SK-MEL-5 (cell line): ENCODE data around the gene HOXB6. TPM values are rescaled to one million over a fixed set of nuclear protein-coding genes. Genes with fewer than 3 reads are reported as not detected.

Experiments used
- DNase-seq: peaks from one replicate; pipeline ENCODE4 v3.0.0-alpha.2; 2016; ENCODE audit warnings: low read depth, low spot score
- in situ Hi-C: cut with HindIII; loops from 2 replicates; pipeline ENCODE4 v1.10.0; 2016; ENCODE audit warnings: low sequenced_read_pairs, high pct_unique_total_duplicates, low pct_unique_long_range_greater_than_20kb
- total RNA-seq: library from RNA; depleted of rRNA; stranded (reverse); fragments of >200 nt; shearing (Covaris generic); gene quantifications from 2 replicates; pipeline ENCODE4 v1.2.3, GENCODE V29; 2014

The HOXB6 gene
- total RNA-seq, 1 experiment from 2014 or later: 2.8 TPM

DNA sequence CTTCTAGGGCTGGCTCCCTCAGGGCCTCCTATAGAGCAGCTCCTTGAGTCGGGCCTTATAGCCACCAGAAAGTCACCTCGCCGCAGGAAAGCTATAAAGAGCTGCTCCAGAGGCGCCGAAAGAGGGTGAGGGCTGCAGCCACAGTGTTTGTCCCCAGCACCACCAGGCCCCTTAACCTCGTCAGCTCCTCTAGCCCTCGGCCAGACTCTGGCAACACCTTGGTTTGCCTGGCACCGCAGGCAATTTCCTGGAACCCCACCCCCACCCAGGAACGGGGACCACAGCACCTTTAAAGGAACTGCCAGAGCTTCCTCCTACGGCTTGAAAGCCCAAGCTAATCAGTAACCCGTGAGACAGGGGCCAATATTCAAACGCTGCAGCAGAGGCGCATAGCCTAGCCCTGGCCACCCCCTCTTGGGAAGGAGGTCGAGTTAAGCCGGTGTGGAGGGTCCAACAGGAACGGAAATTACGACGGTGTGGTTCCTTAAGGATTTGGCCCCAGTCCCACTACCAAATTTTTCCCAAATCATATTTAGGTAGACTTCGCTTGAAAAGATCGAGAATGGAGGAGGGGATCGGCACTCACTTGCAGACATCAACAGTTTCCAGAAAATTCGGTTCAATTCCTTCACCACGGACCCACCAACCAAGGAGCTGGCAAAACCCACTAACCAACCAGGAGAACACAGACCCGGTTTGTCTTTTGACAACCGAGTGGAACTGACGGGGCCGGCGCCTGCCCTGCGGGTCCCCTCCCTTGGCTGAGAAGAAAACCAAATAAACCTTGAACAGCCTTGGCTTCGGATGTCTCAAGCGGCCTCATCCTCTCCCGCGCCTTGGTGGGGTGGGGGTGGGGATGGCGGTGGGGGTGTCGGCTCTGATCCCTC, 3.0 kb downstream of the HOXB6 start:
- in situ Hi-C loops: no loop called here
- DNase-seq: no peak

GRCh38 chr17:48601207-48601538, 3.6 kb downstream of the HOXB6 start:
- in situ Hi-C loops: no loop called here
- no peak for DNase-seq

DNA sequence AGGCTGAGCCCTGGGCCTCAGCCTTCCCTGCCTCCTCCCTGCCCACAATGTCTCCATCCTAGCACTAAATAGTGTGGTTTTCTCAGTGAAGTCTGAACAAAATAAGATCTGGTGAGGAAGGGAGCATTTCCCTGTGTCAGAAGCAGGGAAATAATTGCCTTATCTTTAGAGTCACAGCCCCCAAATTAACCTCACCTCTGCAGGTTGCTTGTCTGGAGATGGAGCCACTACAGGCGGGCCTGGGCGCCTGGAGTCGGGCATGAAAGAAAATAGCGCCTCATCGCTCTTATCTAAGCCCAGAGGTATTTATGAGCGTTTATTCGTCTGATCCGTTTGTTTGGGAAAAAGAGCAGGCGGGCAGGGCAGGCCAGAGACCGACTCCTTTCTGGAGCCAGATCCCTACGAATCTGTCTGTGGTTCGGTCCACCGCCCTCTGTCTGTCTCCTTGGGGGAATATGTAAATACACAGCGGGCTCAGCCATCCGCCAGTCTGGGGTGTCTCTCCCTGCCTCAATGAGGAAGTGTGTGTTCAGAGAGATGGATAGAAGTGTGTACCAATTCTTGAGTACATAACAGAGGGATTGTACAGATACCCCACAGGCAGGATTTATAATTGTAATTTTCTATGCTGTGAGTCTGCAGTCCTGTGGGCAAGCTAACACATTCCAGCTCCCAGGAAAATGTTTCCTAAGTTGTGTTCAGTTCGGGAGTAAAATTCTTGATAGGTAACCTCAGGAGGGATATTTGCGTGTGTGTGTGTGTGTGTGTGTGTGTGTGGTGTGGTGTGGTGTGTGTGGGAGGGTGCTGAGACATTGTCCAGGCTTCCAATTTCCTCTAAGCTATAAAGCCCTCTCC, 4.3 kb downstream of the HOXB6 start:
- in situ Hi-C loops: no loop called here
- DNase-seq: no peak

DNA sequence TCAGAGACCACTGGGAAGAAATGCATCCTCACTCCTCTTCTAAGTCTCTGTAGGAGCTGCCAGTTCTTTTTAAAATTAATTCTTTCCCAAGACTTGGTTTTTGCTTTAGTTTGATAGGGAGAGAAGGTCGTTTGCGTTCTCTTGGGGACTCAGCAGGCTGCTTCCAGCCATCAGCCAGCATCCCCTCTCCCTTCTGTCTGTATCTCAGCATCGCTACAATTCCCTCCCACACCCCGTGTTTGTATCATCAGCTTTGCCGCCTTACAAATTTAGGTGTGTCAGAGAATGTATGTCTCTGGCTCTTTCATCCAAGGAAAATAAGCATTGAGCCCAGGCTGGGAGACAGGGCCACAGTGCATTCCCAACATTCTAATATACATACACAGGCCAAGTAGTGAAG, 5.4 kb downstream of the HOXB6 start:
- in situ Hi-C loops: no loop called here
- no peak for DNase-seq

GRCh38 chr17:48598736-48599135, 6.0 kb downstream of the HOXB6 start:
- in situ Hi-C loops: no loop called here
- DNase-seq: no peak

DNA sequence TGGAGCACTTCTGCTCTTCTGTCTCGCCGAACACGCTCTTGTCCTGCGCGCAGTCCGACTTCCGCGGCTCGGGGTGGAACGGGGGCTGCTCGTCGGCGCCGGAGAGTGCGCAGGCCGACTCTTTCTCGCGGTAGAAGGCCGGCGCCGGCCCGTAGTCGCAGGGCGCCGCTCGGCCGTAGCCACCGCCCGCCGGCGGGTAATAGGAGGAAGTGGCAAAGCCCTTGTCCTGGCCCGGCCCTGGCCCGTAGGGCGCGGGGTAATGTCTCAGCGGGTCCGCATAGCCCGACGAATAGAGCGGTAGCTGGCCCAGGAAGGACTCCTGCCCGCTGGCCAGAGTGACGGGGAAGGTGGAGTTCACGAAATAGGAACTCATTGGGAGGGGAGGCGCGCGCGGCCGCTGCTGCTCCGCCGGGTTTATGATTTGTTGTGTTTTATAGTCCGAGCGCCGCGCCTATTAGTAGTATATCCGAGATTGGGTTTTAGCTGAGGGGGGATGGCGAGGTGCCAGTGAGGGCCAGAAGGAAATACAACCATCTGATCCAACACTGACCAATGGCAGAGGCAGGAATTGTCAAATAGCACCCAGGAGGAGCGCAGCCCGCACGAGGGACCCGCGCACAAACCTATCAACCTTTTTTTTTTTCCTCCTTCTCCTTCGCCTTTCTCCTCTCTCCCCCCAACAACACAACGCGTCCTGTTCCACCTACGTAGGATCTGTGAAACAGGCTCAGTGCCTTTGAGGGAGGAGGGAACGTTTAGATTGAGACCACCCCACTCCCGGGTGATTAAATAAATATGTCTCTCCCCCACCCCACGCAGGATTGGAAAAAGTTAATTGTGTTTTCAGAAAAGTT, 6.8 kb downstream of the HOXB6 start:
- in situ Hi-C loops: no loop called here
- no peak for DNase-seq

GRCh38 chr17:48597528-48597777, 7.3 kb downstream of the HOXB6 start:
- in situ Hi-C loops: no loop called here
- no peak for DNase-seq

GRCh38 chr17:48596735-48597527, 7.9 kb downstream of the HOXB6 start:
- DNase-seq: no peak
- in situ Hi-C loops: no loop called here

DNA sequence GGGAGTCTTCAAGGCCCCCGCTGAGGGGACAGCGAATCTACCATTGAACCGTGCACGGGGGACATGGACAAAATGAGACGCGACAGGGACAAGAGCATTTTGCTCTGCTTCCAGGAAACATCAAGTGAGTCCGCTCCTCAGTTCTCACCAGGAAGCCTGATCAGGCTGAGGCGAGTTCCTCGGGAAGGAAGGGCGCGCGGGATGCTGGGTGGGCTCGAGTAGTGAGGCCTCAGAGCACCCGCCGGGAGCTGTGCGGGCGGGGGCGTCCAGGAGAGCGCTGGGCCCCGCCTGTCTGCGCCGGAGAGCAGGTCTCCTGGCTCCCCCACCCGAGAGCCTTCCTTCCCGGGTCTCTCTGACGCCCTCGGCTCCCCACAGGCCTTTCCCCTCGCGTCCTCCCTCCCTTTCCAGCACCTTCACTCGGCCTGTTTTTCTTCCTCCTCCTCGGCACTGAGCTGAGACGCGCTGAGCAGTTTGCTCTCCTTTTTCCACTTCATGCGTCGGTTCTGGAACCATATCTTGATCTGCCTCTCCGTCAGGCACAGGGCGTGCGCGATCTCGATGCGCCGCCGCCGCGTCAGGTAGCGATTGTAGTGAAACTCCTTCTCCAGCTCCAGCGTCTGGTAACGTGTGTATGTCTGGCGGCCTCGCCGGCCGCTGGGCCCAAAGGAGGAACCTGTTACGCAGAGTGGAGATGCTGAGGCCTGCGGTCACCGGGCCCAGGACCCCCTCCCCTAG, 8.6 kb downstream of the HOXB6 start:
- in situ Hi-C loops: no loop called here
- no peak for DNase-seq

DNA sequence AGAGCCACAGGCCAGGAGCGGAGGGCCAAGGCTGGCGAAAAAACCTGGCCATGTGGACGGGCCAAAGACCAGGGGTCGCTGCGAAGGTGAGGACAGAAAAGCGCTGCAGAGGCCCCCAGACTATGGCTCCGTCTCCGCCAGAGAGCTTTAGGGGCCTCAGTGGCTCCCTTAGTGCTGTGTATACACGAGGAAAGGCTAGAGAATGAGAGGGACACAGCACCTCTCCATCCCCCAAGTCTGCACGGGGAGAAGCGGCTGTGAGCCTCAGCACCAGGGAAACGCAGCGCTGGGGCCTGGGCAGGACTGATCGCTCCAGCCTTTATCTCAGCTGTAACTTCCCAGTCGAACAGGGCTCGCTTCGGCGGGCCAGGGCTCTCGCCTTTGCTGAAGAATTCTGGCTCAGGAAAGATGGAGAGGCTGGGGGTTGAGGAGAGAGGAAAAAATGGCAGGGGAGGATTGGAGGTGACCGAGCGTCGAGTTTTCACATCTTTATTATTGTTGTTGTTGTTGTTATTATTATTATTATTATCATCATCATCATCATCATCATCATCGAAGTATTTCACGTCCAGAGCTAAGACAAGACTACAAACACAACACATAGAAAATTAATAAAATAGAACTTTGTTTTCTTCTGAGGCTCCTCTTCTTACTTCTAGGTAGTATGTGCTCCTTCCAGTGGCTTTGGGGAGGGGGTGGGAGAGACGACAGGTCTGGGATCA, 9.3 kb downstream of the HOXB6 start:
- no peak for DNase-seq
- in situ Hi-C loops: no loop called here

- in situ Hi-C loops: no loop called here
- no peak for DNase-seq
Measured at GRCh38 chr17:48594538-48595277, 10.1 kb downstream of the HOXB6 start.

DNA sequence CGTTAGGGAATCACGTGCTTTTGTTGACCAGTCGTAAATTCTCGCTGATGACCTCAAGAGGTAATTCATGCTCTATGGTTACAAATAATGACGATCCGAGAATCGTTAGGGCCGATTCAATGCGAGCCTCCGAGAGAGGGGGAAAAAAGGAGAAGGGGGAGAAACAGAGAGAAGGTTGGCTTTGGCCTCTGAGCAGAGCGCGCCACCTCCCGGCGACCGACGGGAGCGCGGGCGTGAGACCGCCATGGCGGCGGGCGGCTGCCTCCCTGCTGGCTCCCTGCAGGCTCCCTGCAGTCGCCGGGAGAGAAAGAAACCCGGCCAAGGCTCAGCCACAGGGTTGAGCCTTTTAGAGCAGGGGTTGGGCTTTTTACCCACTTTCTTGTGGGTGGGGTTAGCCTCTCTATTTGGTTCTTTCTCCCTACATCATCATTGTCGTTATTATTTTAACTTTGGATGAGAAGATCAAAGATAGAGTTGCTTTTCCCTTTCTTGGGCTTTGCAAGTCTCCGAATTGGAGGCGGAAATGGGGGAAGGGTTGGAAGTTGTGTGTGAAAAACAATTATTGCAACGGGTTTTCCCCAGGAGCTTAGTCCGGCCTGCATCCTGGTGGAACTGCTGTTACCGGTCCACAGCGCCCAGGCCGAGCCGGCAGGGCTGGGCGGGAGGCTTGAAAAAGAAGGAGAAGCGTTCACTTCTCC, 10.8 kb downstream of the HOXB6 start:
- in situ Hi-C loops: no loop called here
- peak; percentile 68 for DNase-seq

DNA sequence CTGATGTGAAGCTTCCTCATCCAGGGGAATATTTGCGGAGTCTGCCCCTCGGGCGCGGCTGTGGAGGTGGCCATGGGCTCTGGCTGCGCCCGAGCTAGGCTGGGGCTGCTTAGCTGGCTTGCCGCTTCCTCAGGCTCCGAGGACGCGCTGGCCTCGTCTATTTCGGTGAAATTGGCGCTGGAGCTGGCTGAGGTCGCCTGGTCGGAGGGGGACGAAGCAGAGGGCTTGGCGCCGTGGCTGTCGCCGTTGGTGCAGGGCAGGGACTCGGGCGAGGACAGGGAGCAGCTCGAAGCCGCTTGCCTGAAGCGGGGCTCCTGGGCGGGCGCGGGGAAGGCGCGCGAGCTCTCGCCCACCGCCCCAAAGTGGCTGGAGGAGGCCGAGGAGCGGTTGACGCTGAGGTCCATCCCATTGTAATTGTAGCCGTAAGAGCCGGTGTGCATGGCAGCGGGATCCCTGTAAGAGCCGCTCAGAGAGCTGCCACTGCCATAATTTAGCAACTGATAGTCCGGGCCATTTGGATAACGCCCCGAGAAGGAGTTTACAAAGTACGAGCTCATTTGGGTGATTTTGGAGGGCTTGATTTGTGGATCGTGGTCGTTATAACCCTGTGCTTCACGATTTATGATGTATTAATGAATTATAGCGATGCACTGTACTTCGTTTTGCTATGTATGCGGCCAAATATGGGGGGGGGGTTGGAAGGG, 11.5 kb downstream of the HOXB6 start, which contains the start of gene HOXB5:
TSS of gene HOXB5 (minus strand) at position 654 of the 704 bp plus-strand sequence. CDS start at position 557, 97 bp downstream.
- in situ Hi-C loops: no loop called here
- DNase-seq: no peak

DNA sequence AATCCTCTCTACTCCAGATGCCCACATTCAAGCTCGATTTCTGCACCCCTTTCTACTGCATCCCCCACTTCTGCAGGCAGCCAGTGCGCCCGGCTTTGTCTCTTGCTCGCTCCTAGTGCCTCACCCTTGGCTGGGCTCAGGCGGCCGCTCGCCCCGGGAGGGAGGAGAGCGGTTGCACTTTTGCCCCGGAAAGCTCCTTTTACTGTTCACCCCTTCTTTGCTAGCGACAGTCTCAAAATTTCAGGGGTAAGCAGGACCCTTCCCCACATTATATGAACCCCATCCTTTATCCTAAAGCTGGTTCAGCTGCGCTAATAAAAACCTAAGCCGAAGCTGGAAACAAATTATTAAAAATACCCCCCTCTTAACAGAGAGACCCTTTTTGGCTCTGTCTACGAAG, 12.2 kb downstream of the HOXB6 start:
- in situ Hi-C loops: no loop called here

More for the DNA sequence above, 12.2 kb downstream of the HOXB6 start:
- no peak for DNase-seq
